HG03159 (cell line): ENCODE results near the gene MAGI3.
"Not testable (repeated sequence)": the region's sequence is repeated elsewhere in the genome, so short reads cannot be mapped to it uniquely, and the experiment has no call there.

Source experiments
- ATAC-seq: cut with Tn5 transposase; IDR thresholded peaks from one replicate; pipeline ENCODE4 v1.9.1; 2021; ENCODE audit warnings: mild to moderate bottlenecking, moderate library complexity; ENCODE audit not compliant: unreplicated experiment

MAGI3 gene

DNA sequence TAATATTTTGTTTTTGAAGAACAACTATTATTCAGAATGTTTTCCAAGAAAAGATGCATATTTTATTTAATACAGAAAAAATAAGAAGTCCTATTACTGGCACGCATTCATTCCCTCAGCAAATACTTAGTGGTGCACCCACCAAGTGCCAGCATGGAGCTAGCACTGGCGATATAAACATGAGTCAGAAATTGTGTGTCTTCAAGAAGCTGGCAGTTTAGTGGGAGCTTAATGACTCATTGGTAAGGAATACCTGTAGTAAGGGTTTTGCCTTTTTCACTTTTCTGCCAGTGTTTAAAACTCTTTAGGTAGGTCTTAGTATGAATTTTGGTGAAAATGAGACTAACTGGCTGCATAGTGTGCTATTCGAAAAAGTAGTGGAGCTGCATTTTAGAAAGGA is 6.3 kb downstream of the MAGI3 start:
- no peak for ATAC-seq

DNA sequence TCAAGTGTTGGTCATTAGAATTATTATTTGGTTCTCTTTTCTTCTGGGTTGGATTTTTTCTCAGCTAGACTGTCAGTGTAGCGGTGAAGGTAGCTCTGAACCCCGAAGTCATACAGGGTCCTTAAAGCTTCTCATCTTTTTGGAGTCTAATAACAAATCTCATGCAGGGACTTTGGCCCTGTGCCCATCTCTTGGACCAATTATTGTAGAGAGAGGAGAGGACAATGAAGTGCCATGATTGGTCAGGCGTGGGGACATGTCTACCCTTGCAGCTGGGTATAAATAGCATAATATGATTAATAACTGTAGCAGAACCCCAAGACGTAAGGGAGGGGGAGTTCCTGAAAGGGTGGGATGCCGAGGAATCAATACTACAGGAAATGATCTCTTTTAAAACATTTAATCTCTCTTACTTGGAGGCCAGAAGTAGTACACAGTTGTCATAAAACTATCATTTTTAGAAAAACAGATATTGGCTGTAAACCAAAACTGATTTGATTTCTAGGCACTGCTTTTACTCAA is 8.8 kb downstream of the MAGI3 start:
- ATAC-seq, result no peak

DNA sequence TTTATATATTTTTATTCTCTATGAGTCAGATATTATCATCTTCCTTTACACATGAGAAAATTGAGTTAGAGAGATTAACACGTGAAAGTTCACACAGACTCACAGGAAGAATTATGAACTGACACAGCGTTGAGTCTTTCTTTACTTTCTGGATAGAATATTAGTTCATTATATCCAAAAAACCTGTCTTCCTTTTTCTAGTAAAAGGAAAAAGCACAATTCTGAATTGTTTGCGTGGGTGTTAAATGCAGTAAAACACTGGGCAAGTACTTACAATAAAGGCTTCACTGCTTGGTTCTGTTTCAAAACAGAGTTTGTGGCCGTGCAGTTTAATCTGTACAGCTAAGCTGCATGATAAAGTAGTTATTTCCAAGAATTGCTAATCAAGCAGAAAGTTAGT is 10.8 kb downstream of the MAGI3 start:
- no peak for ATAC-seq

DNA sequence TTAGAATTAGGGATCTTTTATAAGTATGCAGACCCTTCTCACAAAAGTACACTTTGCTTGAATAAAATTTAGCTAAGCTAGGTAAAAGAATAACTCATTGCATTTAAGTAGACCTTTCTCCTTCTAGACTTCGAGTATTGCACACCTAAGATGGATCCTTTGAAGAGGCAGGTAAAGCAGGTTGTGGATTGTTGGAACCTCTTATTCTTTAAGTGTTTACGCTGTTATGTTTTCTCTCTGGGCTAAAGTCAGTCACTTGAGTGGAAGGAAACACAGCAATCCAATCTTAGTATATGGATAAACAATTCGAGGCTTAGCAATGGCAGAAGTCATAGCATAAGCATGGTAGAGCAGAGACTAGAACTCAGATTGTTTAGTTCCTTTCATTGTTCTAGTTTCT is 11.4 kb downstream of the MAGI3 start:
- ATAC-seq, result no peak

DNA sequence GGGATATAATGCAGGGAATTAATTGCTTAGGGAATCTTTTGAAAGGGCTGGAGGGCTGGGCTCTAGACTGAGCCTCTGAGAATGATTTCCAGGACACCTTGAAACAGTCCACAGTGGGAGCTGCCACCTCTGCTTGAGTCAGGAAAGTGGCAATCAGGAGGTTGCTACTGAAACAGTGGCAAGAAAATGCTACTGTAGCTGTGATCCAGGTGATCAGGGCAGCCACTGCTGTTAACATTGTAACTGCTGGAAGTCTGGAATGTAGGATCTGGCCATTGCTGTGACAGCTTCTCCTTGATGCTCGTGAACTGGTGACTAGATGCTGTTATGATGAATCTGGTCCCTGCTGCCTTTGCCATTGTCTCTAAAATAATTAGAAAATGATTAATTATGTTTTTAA is 12.8 kb downstream of the MAGI3 start:
- ATAC-seq, result no peak

DNA sequence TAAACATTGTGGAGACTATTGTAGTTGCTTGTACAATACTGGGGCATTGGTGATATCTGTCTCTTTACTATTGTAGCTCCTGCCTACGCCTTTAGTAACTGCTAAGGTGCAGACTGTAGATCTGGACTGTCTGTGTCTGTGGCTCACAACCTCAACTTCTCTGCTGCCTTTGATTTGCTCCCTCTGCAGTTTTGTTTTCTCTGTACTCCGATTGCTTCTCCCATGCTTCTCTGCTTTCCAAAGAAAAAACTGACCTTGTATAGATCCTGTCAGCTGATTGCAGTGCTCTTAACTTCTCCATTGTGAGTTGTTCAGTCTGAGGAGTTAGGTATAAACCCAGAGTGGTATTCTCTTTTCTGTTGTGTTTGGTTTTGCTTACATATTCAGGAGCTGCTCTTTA is 15.3 kb downstream of the MAGI3 start:
- ATAC-seq, result no peak

DNA sequence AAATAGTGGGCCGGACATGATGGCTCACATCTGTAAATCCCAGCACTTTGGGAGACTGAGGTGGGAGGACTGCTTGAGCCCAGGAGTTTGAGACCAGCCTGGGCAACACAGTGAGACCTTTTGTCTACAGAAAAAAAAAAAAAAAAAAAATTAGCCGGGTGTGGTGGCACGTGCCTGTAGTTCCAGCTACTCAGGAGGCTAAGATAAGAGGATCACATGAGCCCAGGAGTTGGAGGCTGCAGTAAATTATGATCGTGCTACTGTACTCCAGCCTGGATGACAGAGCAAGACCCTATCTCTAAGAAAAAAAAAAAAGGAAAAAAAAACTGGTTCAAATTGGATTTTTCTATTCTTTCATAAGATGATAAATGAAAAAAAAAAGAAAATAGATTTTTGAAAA is 15.8 kb downstream of the MAGI3 start:
- ATAC-seq, result not testable (repeated sequence)

DNA sequence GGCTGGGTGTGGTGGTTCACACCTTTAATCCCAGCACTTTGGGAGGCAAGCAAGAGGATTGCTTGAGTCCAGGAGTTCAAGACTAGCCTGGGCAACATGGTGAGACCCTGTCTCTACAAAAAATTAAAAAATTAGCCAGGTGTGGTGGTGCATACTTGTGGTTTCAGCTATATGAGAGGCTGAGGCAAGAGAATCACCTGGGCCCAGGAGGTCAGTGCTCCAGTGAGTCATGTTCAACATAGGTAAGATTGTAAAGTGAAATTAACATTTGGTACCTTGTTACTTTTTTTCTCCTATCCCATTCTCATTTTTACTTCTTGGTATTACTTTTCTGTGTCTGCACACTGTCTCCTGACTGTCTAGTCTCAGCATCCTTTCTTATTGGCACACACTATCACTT is 19.0 kb downstream of the MAGI3 start:
- ATAC-seq, result no peak

DNA sequence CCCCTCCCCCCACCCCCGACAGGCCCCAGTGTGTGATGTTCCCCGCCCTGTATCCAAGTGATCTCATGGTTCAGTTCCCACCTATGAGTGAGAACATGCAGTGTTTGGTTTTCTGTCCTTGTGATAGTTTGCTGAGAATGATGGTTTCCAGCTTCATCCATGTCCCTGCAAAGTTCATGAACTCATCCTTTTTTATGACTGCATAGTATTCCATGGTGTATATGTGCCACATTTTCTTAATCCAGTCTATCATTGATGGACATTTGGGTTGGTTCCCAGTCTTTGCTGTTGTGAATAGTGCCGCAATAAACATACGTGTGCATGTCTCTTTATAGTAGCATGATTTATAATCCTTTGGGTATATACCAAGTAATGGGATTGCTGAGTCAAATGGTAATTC is 21.7 kb downstream of the MAGI3 start:
- ATAC-seq, result not testable (repeated sequence)

DNA sequence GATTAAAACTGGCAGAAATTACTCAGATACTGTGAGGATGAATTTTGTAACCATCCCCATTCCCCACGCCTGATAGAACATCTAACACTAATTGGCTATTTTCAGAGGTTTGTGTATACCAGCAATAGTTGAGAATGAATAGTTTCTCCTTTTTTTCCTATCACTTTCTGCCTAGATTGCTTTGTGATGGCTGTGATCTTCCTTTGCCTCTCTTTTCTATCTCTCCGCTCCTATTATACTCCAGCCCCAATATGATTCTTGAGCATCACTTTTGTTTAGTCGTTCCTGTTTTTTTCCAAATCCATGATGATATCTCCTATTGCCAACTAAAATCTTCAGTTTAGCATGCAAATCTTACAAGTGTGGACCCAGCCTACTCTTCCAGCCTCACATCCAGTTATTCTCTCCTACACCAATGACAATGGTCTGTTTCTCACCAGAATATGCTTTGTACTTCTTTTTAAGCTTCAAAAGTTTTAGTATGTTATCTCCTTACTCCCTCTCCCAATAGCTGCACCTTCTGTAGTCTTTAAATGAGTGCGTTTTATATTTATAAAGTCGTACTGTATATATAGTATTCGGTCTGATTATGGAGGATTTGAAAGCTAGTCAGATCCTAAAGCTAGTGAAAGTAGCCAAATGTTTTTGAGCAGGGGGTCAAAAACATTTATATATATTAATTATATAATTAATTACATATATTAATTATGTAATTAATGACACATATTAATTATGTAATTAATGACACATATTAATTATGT is 25.2 kb downstream of the MAGI3 start:
- ATAC-seq, result no peak

DNA sequence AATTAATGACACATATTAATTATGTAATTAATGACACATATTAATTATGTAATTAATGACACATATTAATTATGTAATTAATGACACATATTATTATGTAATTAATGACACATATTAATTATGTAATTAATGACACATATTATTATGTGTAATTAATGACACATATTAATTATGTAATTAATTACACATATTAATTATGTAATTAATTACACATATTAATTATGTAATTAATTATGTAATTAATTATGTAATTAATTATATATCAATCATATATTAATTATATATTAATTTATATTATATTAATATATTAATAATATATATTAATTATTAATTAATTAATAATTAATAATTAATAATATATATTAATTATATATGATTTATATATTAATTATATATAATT is 25.8 kb downstream of the MAGI3 start:
- not testable (repeated sequence) for ATAC-seq

DNA sequence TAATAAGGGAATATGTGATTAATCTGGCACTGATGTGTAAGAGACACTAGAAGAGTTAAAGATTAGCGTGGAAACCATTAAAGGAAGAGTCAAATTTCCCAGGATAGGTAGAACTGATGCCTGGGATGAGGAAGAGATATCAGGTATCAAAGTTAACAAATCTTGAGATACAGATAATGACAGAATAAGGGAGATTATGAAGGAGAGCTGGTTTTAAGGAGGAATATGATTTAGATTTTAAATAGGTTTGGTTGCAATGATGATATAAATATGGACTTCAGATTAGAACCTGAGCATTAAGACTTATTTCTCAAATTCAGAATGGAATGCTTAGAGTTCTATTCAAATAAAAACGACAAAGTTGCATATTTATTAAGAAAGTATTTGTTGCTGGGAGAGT is 26.2 kb downstream of the MAGI3 start:
- ATAC-seq, result no peak

DNA sequence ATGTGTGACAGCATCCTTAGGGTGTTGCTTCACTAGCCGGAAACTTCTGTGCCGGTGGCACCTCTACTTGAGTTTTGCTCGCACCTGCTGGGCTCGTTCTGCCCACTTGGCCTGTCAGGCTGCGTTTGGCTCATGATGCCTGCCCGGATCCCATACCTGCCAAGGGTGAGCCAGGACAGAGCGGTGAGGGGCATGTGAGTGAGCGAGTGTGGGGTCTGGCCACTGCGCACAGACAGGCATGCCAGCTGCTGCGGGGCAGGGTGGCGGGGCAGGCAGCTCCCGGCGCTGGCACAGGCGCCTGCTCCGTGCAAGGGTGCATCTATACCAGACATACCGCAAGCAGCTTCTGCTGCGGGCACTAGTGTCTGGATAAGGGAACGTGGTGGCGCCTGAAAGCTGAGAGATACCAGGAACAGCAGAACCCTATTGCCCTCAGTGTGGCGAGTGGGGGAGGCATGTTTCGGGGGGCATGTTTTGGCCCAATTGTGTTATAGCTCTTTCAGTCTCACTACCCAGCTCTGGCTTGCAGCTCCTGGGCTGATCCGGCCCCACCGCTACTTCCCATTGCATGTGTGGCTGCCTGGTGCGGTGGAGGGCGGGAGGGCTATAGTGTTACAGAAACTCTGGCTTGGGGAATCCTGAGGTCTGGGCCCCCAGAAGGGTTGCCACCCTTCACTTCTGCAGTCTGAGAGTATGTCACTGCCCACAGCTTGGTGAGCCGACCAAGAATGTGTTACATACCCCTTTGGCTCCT is 32.2 kb downstream of the MAGI3 start:
- ATAC-seq, result no peak

DNA sequence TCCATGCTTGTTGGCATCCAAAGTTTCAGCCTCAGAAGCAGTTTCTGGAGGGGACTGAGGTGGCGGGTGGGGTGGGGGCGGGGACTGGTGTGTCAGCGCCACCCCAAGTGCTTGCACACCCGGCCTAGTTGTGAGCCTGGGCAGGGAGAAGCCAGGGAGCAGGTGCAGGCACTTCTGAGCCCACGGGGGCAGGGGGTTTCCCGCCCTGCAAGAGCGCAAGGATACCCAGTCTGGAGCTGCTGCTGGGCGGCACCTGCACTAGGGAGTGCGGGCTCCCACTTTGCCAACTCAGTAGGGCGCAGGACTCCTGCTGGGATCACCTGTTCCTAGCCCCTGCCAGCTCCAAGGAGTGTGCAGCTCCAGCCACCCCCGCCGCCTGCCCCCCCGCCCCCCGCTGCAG is 33.5 kb downstream of the MAGI3 start:
- no peak for ATAC-seq

DNA sequence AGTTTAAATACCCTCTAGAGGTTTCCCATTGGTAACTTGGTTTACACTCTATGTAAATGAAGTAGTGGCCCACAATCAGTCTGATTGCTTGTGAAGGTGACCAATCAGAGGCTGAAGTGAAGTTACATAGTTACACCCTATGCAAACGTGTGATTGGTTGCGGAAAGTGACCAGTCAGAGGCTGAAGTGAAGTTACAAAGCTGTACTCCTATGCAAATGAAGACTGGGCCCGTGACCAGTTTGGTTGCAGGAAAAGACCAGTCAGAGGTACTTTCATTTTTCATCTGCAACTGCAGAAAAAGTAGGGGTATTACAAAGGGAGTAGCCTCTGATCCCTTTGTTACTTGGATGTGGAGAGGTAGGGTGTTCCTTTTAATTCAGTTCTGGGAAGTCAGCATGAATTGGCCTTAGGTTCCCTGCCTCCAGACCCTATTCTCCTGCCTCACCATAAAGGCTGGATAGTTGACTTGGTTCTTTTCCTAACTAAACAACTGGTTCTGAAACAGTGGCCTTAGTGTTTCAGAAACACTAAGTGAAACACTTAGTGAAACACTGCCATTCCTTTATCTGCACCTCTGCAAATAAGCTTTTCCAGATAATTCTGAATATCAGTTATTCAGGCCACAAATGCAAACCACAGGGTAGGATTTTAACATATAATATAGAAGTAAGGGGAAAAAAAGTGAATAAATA is 39.3 kb downstream of the MAGI3 start:
- no peak for ATAC-seq

DNA sequence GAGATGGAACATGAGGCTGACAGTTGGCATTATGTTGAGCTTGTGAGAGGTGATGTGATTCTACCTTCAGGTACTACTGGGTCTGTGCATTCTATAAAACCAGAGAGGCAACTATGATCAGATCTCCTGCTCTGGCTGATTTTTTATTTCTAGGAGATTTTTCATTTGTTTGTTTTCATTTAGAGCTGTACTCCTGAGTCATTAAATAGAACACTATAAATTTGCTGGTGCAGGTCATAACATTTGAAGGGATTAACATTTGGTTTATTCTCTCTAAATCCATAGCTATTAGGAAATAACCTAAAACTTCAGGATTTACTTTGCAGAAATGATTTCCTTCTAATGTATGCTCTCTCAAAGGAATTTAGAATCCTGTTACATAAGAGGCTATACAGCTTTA is 42.9 kb downstream of the MAGI3 start:
- no peak for ATAC-seq

DNA sequence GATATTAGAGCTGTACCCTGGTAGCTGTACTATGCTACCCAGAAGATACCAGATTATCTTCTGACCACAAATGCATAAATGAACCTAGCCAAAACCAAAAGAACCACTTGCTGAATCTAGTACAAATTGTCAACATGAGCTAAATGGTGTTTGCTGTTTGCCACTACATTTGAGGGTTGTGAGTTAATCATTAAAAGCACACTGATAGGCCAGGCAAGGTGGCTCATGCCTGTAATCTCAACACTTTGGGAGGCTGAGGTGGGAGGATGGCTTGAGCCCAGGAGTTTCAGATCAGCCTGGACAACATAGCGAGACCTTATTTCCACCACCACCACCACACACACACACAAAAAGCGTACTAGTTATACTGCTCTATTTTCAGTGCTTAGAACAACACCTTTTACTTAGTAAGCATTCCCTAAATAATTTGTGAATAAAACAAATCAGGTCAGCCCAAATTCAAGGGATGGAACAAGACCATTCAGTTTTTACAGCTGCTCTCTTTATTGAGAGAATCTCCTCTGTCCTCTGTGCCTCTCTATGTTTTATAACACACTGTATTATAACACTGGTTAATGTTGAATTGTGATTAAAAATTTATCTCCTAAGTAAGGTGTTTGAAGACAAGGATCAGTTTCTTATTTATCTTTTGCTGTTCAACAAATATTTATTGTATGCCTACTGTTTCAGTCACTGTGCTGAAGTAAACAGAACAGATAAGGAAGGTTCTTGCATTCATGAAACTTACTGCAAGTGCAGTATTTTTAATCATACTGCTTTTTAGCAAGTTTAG is 44.0 kb downstream of the MAGI3 start:
- no peak for ATAC-seq

DNA sequence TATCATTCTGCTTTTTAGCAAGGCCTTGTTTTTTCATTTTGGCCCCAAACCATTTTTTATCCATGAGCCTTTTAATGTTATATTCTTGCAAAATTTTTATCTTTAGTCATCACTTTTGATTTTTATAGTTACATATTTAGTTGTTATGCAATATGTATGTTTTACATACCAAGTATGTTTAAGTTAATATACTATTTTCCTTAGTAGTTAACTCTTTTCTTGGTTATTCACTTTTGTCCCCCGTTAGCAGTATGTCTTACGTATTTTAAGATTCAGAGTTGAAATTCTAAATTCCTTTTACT is 44.5 kb downstream of the MAGI3 start:
- ATAC-seq, result no peak

DNA sequence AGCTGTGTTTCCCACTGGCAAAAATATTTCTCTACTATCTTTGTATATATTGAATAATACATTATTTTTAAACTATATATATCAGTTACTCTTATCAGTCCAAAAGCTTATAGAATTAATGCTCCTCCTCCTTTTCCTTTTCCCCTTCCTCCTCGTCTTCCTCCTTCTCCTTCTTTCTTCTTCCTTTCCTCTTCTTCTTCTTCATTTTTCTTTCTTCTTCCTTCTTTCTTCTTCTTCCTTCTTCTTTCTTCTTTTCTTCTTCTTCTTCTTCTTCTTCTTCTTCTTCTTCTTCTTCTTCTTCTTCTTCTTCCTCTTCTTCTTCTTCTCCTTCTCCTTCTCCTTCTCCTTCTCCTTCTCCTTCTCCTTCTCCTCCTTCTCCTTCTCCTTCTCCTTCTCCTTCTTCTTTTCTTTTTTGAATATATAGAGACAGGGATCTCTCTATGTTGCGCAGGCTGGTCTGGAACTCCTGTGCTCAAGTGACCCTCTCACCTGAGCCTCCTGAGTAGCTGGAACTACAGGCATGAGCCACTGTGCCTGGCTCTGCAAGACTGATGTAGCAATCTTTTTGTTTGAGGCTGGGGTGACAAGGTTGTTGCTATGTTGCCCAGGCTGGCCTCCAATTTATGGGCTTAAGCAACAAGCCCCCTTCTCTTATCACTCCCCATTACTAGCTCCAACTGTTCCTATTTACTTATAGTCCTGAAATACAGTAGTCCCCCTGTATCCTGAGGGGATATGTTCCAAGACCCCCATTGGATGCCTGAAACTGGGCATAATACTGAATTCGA is 47.4 kb downstream of the MAGI3 start:
- ATAC-seq, result no peak

DNA sequence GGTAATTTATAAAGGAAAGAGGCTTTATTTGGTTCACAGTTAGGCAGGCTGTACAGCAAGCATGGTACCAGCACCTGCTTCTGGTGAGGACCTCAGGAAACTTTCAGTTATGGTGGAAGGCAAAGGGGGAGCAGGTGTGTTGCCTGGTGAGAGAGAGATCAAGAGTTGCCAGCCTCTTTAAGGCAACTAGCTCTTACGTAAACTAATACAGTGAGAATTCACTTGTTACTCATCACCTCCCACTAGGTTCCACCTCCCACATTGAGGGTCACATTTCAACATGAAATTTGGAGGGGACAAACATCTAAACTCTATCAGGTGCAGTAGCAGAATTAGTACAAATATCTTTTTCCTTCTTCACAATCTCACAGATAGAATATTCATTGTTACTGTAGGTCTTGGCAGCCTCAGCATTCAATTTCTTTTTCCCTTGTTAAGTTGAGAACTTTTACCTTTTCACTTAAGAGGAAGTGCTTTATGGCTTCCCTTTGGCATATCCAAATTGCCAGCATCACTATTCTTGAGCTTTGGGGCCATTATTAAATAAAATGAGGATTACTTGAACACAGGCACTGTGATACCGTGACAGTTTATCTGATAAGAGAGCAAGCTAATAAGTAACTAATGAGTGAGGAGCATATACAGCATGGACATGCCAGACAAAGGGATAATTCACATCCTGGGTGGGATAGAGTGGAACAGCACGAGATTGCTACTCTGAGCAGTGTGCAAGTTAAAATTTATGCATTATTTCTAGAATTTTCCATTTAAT is 48.4 kb downstream of the MAGI3 start:
- ATAC-seq, result no peak
